MM.1S (cell line): ENCODE measurements around the gene COPE.

Source experiments
- DNase-seq: peaks from one replicate; pipeline ENCODE4 v3.0.0-alpha.2; 2015
- H2AFZ ChIP-seq: fragments of 300-600 bp; sonication (generic); 2 replicates; pipeline ENCODE4 v1.6.0; 2016; ENCODE audit warnings: antibody characterized with exemption, low read length
- H3F3A ChIP-seq: fragments of 300-600 bp; sonication (generic); 2 replicates; pipeline ENCODE4 v1.6.1; 2016; ENCODE audit warnings: mild to moderate bottlenecking, antibody characterized with exemption, low read length, moderate library complexity, mixed read lengths; ENCODE audit not compliant: insufficient read depth
- H3K27ac ChIP-seq: fragments of 300-600 bp; sonication (generic); 2 replicates; pipeline ENCODE4 v1.5.1; 2016; ENCODE audit warnings: mild to moderate bottlenecking, low read length
- H3K27me3 ChIP-seq: fragments of 300-600 bp; sonication (generic); replicated peaks from 2 replicates; pipeline ENCODE4 v1.6.0; 2016; ENCODE audit warnings: low read length; ENCODE audit not compliant: insufficient read depth
- H3K36me3 ChIP-seq: fragments of 300-600 bp; sonication (generic); replicated peaks from 2 replicates; pipeline ENCODE4 v1.6.1; 2016; ENCODE audit warnings: mild to moderate bottlenecking, low read length, mixed read lengths; ENCODE audit not compliant: insufficient read depth
- H3K4me1 ChIP-seq: fragments of 300-600 bp; sonication (generic); 2 replicates; pipeline ENCODE4 v1.6.1; 2016; ENCODE audit warnings: low read length, mixed read lengths
- H3K4me2 ChIP-seq: fragments of 300-600 bp; sonication (generic); 2 replicates; pipeline ENCODE4 v1.6.0; 2016; ENCODE audit warnings: low read depth, low read length
- H3K4me3 ChIP-seq: fragments of 300-600 bp; sonication (generic); 2 replicates; pipeline ENCODE4 v1.5.1; 2016; ENCODE audit warnings: low read length, mixed read lengths
- H3K79me2 ChIP-seq: fragments of 300-600 bp; sonication (generic); 2 replicates; pipeline ENCODE4 v1.6.1; 2016; ENCODE audit warnings: mixed run types, low read length, mixed read lengths
- H3K9ac ChIP-seq: fragments of 300-600 bp; sonication (generic); 2 replicates; pipeline ENCODE4 v1.6.1; 2016; ENCODE audit warnings: low read length, mixed read lengths
- H3K9me2 ChIP-seq: fragments of 300-600 bp; sonication (generic); replicated peaks from 2 replicates; pipeline ENCODE4 v1.6.1; 2016; ENCODE audit warnings: mild to moderate bottlenecking, low read length, mixed read lengths; ENCODE audit not compliant: insufficient read depth
- H3K9me3 ChIP-seq: fragments of 300-600 bp; sonication (generic); replicated peaks from 2 replicates; pipeline ENCODE4 v1.6.1; 2016; ENCODE audit warnings: mild to moderate bottlenecking, low read length, mixed read lengths; ENCODE audit not compliant: insufficient read depth
- H4K20me1 ChIP-seq: fragments of 300-600 bp; sonication (generic); 2 replicates; pipeline ENCODE4 v1.6.1; 2016; ENCODE audit warnings: mild to moderate bottlenecking, low read length, moderate library complexity, mixed read lengths; ENCODE audit not compliant: insufficient read depth
- EZH2 ChIP-seq: fragments of 300-600 bp; sonication (generic); optimal IDR thresholded peaks from 2 replicates; pipeline ENCODE3; 2017; ENCODE audit warnings: low read depth, mild to moderate bottlenecking, antibody characterized with exemption, low read length, mixed read lengths
- EZH2phosphoT487 ChIP-seq: fragments of 300-600 bp; sonication (generic); IDR thresholded peaks from 2 replicates; pipeline ENCODE4 v1.6.1; 2018; ENCODE audit warnings: antibody characterized with exemption, low read length
- TF ChIP-seq, protein P1 (sequence below): fragments of 300-600 bp; sonication (generic); IDR thresholded peaks from 2 replicates; pipeline ENCODE4 v1.5.1; 2016; ENCODE audit warnings: antibody characterized with exemption, low read length, mixed read lengths

The COPE gene

DNA sequence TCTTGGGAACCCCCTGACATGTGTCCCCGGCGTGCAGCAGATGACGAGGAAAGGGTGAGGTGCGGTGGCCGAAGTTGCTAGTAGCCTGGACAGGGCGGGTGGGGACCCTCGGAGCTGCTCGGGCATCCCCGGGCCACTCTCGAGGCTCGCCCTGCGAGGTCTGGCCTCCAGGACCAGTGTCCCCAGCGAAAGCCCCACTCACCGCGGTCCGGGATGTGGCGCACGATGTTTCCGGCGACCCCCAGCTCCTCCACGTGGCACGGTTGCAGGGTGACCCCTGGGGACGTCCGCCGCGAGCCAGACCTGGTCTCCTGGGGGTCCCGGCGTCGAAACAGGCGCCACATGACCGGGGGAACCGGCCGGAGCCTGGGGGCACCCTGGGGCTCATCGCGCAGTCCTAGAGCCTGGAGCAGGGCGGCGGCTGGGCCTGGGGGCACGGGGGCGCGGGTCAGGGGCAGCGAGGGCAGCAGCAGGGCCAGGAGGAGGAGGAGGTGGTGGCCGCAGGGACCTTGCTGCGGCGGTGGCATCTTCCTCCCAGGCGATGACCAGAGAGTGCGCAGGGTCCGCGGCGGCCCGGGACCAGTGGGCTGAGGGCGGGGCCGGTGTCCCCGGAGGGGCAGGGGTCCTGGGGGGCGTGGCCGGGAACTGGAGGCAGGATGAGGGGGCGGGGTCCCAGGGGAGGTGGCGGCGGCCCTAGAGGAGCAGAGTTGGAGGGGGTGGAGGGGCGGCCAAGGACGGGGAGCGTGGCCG is 49.2 kb downstream of the COPE start:
- no peak for DNase-seq
- no peaks in the 10 kb centered on the region for H3K79me2 ChIP-seq
- H3K27ac ChIP-seq: no peak overlapping the region
- no peak overlapping the region for H3K4me3 ChIP-seq
- H3K4me2 ChIP-seq: no peak overlapping the region
- no peaks in the 10 kb centered on the region for H4K20me1 ChIP-seq
- peaks cover 9% of the 10 kb centered on the region for H3K36me3 ChIP-seq
- H3K27me3 ChIP-seq: no peaks in the 10 kb centered on the region
- H3F3A ChIP-seq: peaks cover 4% of the 10 kb centered on the region; the same call in 1 of the 2 replicates
- H3K9me2 ChIP-seq: no peaks in the 10 kb centered on the region
- H3K9ac ChIP-seq: no peak overlapping the region
- TF ChIP-seq EZH2 (no peak), EZH2phosphoT487 (no peak)
- TF ChIP-seq, protein P1, sequence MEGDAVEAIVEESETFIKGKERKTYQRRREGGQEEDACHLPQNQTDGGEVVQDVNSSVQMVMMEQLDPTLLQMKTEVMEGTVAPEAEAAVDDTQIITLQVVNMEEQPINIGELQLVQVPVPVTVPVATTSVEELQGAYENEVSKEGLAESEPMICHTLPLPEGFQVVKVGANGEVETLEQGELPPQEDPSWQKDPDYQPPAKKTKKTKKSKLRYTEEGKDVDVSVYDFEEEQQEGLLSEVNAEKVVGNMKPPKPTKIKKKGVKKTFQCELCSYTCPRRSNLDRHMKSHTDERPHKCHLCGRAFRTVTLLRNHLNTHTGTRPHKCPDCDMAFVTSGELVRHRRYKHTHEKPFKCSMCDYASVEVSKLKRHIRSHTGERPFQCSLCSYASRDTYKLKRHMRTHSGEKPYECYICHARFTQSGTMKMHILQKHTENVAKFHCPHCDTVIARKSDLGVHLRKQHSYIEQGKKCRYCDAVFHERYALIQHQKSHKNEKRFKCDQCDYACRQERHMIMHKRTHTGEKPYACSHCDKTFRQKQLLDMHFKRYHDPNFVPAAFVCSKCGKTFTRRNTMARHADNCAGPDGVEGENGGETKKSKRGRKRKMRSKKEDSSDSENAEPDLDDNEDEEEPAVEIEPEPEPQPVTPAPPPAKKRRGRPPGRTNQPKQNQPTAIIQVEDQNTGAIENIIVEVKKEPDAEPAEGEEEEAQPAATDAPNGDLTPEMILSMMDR: no peak
- no peak overlapping the region for H2AFZ ChIP-seq
- H3K9me3 ChIP-seq: no peaks in the 10 kb centered on the region
- H3K4me1 ChIP-seq: no peaks in the 10 kb centered on the region

DNA sequence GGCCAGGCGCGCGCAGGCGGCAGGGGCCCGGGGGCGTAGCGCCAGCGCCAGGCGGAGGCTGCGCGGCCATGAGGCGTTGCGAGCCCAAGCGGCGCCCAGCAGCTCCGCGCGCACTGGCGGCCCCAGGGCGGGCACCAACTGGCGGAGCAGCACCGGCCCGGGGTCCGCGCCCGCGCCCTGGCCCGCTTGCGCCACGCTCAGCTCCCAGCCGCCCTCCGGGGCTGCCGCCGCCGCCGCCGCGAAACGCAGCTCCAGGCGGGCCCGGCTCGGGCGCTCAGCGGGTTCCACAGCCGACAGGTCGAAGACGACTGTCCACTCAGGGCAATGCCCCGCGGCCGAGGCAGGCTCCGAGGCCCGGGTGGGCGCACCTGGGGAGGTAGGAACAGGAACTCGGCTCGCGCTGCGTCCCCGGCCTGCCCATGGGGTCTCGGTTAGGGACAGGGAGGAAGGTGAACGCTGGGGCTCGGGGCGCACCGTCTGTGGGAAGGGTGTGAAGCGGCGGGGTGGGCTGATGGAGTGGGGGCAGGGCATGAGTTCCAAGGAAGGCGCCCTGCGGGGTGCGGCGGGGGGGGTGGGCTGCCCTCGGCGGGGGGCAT is 50.1 kb downstream of the COPE start:
- H2AFZ ChIP-seq: no peak overlapping the region
- no peak overlapping the region for H3K27ac ChIP-seq
- H3K4me3 ChIP-seq: no peak overlapping the region
- H3K9ac ChIP-seq: no peak overlapping the region
- H3K27me3 ChIP-seq: no peaks in the 10 kb centered on the region
- peaks cover 9% of the 10 kb centered on the region for H3K36me3 ChIP-seq
- H3K9me3 ChIP-seq: no peaks in the 10 kb centered on the region
- H4K20me1 ChIP-seq: no peaks in the 10 kb centered on the region
- TF ChIP-seq EZH2phosphoT487: no peak
- TF ChIP-seq, protein P1: no peak
- TF ChIP-seq EZH2: no peak
- no peak for DNase-seq
- peaks cover 4% of the 10 kb centered on the region; the same call in 1 of the 2 replicates for H3F3A ChIP-seq
- H3K79me2 ChIP-seq: 0 out of 2 replicates have a peak, but pooled peaks cover 1% of the 10 kb centered on the region
- H3K4me2 ChIP-seq: no peak overlapping the region
- H3K9me2 ChIP-seq: no peaks in the 10 kb centered on the region
- no peaks in the 10 kb centered on the region for H3K4me1 ChIP-seq

GRCh38 chr19:18868380-18869022 is 50.7 kb downstream of the COPE start:
- no peaks in the 10 kb centered on the region for H3K4me1 ChIP-seq
- no peak for DNase-seq
- peaks cover 9% of the 10 kb centered on the region for H3K36me3 ChIP-seq
- H2AFZ ChIP-seq: no peak overlapping the region
- no peak overlapping the region for H3K4me2 ChIP-seq
- no peak overlapping the region for H3K4me3 ChIP-seq
- H4K20me1 ChIP-seq: no peaks in the 10 kb centered on the region
- TF ChIP-seq, protein P1: no peak
- no peak for TF ChIP-seq EZH2
- no peak for TF ChIP-seq EZH2phosphoT487
- no peaks in the 10 kb centered on the region for H3K27me3 ChIP-seq
- H3K27ac ChIP-seq: no peak overlapping the region
- peaks cover 6% of the 10 kb centered on the region; the same call in 1 of the 2 replicates for H3K79me2 ChIP-seq
- H3F3A ChIP-seq: peaks cover 4% of the 10 kb centered on the region; the same call in 1 of the 2 replicates
- no peaks in the 10 kb centered on the region for H3K9me3 ChIP-seq
- no peaks in the 10 kb centered on the region for H3K9me2 ChIP-seq
- no peak overlapping the region for H3K9ac ChIP-seq
